Measurements from ENCODE around the gene MSANTD2.

DNA sequence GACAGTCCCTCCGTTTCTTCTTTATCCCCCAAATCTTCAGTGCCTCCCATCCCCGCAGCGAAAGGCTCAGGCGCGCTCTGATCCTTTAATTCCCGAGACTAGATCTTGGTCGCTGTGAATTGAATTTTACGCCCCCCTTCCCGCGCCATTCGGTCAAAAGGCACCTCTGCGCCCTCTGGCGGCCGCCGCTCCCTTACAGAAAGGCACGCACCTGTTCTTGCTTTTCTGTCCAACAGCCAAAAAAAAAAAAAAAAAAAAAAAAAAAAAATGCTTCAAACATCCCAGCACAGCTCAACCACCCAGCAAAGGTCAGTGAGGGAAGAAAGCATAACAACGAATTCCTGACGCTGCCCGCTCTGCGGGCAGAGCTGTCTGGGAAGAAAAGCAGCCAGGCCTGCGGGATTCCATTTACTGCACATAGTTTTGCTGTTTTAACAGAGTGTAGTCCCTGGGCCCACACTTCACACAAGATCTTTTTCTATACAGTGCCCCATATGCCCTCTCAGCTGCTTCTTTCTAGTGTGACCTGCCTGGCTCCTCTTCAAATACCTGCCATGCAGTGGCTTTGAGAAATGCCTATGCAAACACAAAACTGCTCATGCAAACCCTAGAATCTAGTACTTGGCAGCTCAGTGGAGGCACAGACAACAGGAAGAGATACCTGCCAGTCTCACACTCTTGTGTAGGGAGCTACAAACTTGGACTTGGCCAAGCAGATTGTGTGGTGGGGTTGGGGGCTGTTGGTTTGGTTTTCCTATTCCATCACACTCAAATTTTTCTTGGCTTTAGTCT lies 36.9 kb downstream of the MSANTD2 start:
- TF ChIP-seq POLR2A (IDR thresholded peaks at IDR 0.05; ENCODE audit: low read length) (no peak), GATA1 (IDR thresholded peaks at IDR 0.05; ENCODE audit: low read depth, low read length) (no peak)

Measured in erythroblast (primary cell).